ENCODE results near the gene TNS1.

DNA sequence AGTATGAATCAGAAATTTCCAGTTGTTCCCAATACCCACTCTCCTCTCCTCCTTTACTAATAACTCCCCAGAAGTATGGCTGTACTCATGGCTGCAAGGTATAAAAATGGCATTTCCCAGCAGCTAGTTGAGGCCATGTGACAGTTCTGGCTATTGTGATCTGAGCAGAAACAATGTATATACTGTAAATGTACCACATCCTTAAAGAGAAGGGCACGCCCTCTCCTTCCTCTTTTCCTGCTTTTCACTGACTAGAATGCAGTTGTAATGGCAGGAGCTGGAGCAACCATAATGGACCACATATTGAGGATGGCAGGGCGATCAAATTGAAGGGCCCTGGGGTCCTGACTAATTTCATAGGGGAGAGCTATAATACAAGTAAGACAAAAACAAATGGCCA, 211.2 kb downstream of the TNS1 start:
- TF ChIP-seq, protein P1, sequence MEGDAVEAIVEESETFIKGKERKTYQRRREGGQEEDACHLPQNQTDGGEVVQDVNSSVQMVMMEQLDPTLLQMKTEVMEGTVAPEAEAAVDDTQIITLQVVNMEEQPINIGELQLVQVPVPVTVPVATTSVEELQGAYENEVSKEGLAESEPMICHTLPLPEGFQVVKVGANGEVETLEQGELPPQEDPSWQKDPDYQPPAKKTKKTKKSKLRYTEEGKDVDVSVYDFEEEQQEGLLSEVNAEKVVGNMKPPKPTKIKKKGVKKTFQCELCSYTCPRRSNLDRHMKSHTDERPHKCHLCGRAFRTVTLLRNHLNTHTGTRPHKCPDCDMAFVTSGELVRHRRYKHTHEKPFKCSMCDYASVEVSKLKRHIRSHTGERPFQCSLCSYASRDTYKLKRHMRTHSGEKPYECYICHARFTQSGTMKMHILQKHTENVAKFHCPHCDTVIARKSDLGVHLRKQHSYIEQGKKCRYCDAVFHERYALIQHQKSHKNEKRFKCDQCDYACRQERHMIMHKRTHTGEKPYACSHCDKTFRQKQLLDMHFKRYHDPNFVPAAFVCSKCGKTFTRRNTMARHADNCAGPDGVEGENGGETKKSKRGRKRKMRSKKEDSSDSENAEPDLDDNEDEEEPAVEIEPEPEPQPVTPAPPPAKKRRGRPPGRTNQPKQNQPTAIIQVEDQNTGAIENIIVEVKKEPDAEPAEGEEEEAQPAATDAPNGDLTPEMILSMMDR (IDR thresholded peaks at IDR 0.05) = no peak
- TF ChIP-seq EP300 (IDR thresholded peaks at IDR 0.05) = no peak
- no peak for TF ChIP-seq POLR2A (IDR thresholded peaks at IDR 0.05)

Data from tibial nerve (tissue), 4 donors.